Frontal cortex (tissue), 4 donors: ENCODE data around the gene MPZL2. TPM values are rescaled to one million over a fixed set of nuclear protein-coding genes. Genes with fewer than 3 reads are reported as not detected.

ENCODE experiments used
- DNase-seq, 2 donors: peaks; one replicate each; pipeline ENCODE4 v3.0.0; 2012; ENCODE audit warnings: low spot score in 2 of 2
- FAIRE-seq: peaks from 2 replicates; lab custom pipeline; 2012; peaks lifted over from hg19 to GRCh38; lab: Jason Lieb, UNC
- total RNA-seq: library from RNA; depleted of rRNA; stranded (reverse); fragments of >200 nt; gene quantifications from one replicate; pipeline ENCODE4 v1.2.3, GENCODE V29; 2014
- donor health status: control.
- donor health status: control.
- donor health status: control.

MPZL2 gene
- total RNA-seq, 1 donor from 2014 or later = 1.6 TPM

GRCh38 chr11:118224511-118225188 lies 39.4 kb downstream of the MPZL2 start, which contains the start of gene JAML:
Gene JAML, minus strand, starts transcription at chr11:118225011. Its CDS starts 10,145 bp downstream, at chr11:118214866.
- DNase-seq = no peak
- FAIRE-seq = no peak

GRCh38 chr11:118223992-118224391 lies 40.1 kb downstream of the MPZL2 start:
- FAIRE-seq = no peak
- no peak for DNase-seq

GRCh38 chr11:118223570-118223969 lies 40.5 kb downstream of the MPZL2 start:
- no peak for FAIRE-seq
- DNase-seq = no peak

- DNase-seq (no peak), FAIRE-seq (no peak)
These were observed 41.7 kb downstream of the MPZL2 start for GRCh38 chr11:118222437-118222836.

- FAIRE-seq (no peak), DNase-seq (no peak)
These were observed 42.7 kb downstream of the MPZL2 start for GRCh38 chr11:118221419-118221818.

- FAIRE-seq (no peak), DNase-seq (no peak)
These were observed 44.4 kb downstream of the MPZL2 start for GRCh38 chr11:118219732-118220131.

GRCh38 chr11:118219244-118219643 lies 44.9 kb downstream of the MPZL2 start:
- DNase-seq (no peak), FAIRE-seq (no peak)

GRCh38 chr11:118217575-118217974 lies 46.5 kb downstream of the MPZL2 start:
- no peak for DNase-seq
- FAIRE-seq = no peak

GRCh38 chr11:118216621-118217481 lies 47.2 kb downstream of the MPZL2 start:
- DNase-seq = no peak
- FAIRE-seq = no peak

- no peak for FAIRE-seq
- DNase-seq = no peak
These were observed 48.3 kb downstream of the MPZL2 start for GRCh38 chr11:118215765-118216164.

- DNase-seq (no peak), FAIRE-seq (no peak)
These were observed 48.8 kb downstream of the MPZL2 start for GRCh38 chr11:118215262-118215661.

GRCh38 chr11:118214210-118214914 lies 49.7 kb downstream of the MPZL2 start:
- DNase-seq = no peak
- no peak for FAIRE-seq

GRCh38 chr11:118213781-118214180 lies 50.3 kb downstream of the MPZL2 start:
- DNase-seq = no peak
- no peak for FAIRE-seq

- FAIRE-seq (no peak), DNase-seq (no peak)
These were observed 50.9 kb downstream of the MPZL2 start for GRCh38 chr11:118213201-118213600.

- no peak for FAIRE-seq
These were observed 51.3 kb downstream of the MPZL2 start for GRCh38 chr11:118212781-118213191.

GRCh38 chr11:118212131-118212725 lies 51.9 kb downstream of the MPZL2 start:
- FAIRE-seq = no peak
- no peak for DNase-seq

More at GRCh38 chr11:118212781-118213191, 51.3 kb downstream of the MPZL2 start:
- DNase-seq = no peak

- FAIRE-seq (no peak), DNase-seq (peak in 1 of 2 donors; percentile 29)
These were observed 53.1 kb downstream of the MPZL2 start for GRCh38 chr11:118211006-118211405.

GRCh38 chr11:118210323-118210722 lies 53.8 kb downstream of the MPZL2 start:
- no peak for DNase-seq
- FAIRE-seq = no peak

GRCh38 chr11:118209033-118209432 lies 55.1 kb downstream of the MPZL2 start:
- DNase-seq (no peak), FAIRE-seq (no peak)

- FAIRE-seq (no peak), DNase-seq (no peak)
These were observed 57.0 kb downstream of the MPZL2 start for GRCh38 chr11:118207079-118207478.
